ENCODE measurements around the gene SLC1A5.

Gene SLC1A5

DNA sequence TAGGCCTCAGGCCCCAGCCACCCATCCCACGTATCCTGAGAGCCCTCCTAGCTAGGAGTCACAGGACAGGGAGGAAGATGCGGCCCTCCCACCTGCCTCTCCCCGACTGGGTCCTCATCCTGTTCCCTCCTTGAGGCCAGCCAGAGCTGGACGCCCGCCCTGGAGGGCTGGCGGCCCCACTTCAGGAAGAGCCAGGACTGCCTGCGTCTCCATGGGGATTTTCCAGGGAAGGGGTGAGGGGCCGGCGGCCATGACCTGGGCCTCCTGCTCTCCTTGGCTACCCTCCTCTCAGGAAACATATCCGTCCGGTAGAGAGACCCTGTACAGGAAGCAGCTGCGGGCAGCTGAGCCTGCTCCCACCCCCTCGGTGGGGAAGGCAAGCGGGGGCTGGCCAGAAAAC, 60.2 kb downstream of the SLC1A5 start:
- in situ Hi-C loops (cut with HindIII; ENCODE audit: low sequenced_read_pairs): no loop called here

GRCh38 chr19:46727757-46728156, 60.6 kb downstream of the SLC1A5 start:
- in situ Hi-C loops (cut with HindIII; ENCODE audit: low sequenced_read_pairs): no loop called here

- in situ Hi-C loops (cut with HindIII; ENCODE audit: low sequenced_read_pairs): no loop called here
Observed at GRCh38 chr19:46726971-46727501, 61.4 kb downstream of the SLC1A5 start.

GRCh38 chr19:46726551-46726950, 61.8 kb downstream of the SLC1A5 start:
- in situ Hi-C loops (cut with HindIII; ENCODE audit: low sequenced_read_pairs): no loop called here

DNA sequence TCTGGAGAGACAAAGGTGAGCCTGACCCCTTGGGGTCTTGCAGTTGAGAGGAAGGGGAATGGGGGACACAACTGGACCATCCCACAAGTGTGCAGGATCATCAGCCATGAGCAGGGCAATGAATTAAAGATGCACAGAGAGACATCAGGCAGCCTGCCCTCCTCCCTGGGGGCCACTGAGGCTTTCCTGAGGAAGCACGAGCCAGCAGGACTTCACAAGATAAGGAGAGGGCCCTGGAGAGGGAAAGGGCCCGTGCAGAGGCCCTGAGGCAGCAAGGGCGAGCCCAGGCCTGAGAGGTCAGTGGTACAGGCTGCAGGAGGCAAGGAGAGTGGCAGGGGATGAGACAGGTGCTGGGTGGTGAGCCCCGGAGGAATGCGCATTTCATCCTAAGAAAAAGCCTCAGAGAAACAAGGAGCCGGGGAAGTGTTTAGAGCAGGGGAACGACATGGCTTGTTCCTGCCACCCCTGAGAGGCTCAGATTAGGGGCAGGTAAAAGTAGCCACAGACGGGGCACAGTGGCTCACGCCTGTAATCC, 62.5 kb downstream of the SLC1A5 start:
- in situ Hi-C loops (cut with HindIII; ENCODE audit: low sequenced_read_pairs): no loop called here

DNA sequence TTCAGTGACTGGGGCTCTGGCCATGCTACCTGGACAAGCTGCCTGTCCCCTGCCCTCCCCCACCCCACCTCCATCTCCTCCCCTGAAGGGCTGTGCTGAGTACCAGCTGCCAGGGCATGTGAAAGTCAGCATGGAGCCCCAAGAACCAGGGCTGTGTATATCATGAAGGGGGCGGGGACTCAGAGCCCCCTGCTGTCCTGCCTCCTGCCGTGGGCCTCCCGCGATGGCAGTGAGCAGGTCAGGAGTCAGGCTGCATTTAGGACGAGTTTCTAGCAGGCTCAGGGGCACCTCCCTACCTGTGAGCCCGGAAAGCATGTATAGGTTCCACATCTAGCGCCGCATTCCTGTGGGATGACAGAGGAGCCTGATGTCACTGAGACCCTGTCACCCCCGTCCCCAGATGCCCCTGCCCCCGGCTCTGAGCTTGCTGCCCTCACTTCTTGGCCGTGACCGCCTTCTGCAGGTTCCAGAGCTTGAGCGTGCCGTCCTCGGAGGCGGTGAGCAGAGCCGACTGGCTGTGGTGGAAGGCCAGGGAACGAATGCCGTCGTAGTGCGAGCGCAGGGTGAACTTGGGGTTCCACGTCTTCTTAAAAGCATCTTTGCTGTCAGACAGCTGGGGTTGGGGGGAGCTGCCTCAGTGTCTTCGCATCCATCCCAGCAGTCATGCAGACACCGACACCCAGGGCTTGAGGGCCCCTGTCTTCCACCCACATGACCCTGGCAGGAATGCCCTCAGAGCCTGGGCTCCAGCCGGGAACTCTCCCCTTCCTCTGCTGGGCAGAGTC, 63.2 kb downstream of the SLC1A5 start:
- in situ Hi-C loops (cut with HindIII; ENCODE audit: low sequenced_read_pairs): no loop called here

All from DLD1 (cell line).